DND-41 (cell line): ENCODE results near the gene GBX1.

Experiments used
- ATAC-seq: fragments of 200-7000 bp; cut with Tn5 transposase; 3 replicates; pipeline ENCODE4 v1.9.1; 2021; ENCODE audit warnings: low read depth; ENCODE audit not compliant: insufficient read depth
- DNase-seq: peaks from one replicate; pipeline ENCODE4 v3.0.0-alpha.2; 2020
- H2AFZ ChIP-seq: 2 replicates; pipeline ENCODE4 v1.6.0; 2012; ENCODE audit warnings: low read depth, low read length
- H3K27ac ChIP-seq: 2 replicates; pipeline ENCODE4 v1.5.1; 2012; ENCODE audit warnings: low read length, inconsistent platforms
- H3K27me3 ChIP-seq: fragments of 200-600 bp; sonication (generic); 2 replicates; pipeline ENCODE4 v1.6.0; 2012; ENCODE audit warnings: low read length, mild to moderate bottlenecking, inconsistent platforms; ENCODE audit not compliant: insufficient read depth, poor library complexity
- H3K36me3 ChIP-seq: 2 replicates; pipeline ENCODE4 v1.5.1; 2012; ENCODE audit warnings: low read length, inconsistent platforms; ENCODE audit not compliant: insufficient read depth
- H3K4me1 ChIP-seq: 2 replicates; pipeline ENCODE4 v1.5.1; 2012; ENCODE audit warnings: mild to moderate bottlenecking, low read length; ENCODE audit not compliant: insufficient read depth
- H3K4me2 ChIP-seq: 2 replicates; pipeline ENCODE4 v1.6.0; 2012; ENCODE audit warnings: mild to moderate bottlenecking, moderate library complexity, low read length, inconsistent platforms; ENCODE audit not compliant: insufficient read depth
- H3K4me3 ChIP-seq, 2 experiments: fragments of 200-600 bp in 1 of 2; shearing (Covaris generic) in 1 of 2; 2 replicates each; pipeline ENCODE4 v1.5.1; 2012 to 2016; ENCODE audit warnings: inconsistent platforms in 2 of 2, low read length in 2 of 2, mild to moderate bottlenecking in 2 of 2, low read depth in 1 of 2, moderate library complexity in 1 of 2
- H3K79me2 ChIP-seq: 2 replicates; pipeline ENCODE4 v1.6.0; 2012; ENCODE audit warnings: low read length, inconsistent platforms; ENCODE audit not compliant: insufficient read depth
- H3K9ac ChIP-seq: 2 replicates; pipeline ENCODE4 v1.6.0; 2012; ENCODE audit warnings: low read depth, mild to moderate bottlenecking, inconsistent platforms, low read length, moderate library complexity
- H3K9me3 ChIP-seq: 2 replicates; pipeline ENCODE4 v1.5.1; 2012; ENCODE audit warnings: low read length, moderate library complexity, mild to moderate bottlenecking, inconsistent platforms; ENCODE audit not compliant: insufficient read depth, severe bottlenecking
- H4K20me1 ChIP-seq: 2 replicates; pipeline ENCODE4 v1.6.0; 2012; ENCODE audit warnings: low read length; ENCODE audit not compliant: insufficient read depth
- EZH2 ChIP-seq: IDR thresholded peaks from 3 replicates; pipeline ENCODE4 v1.6.1; 2012; ENCODE audit warnings: borderline replicate concordance, low read depth, mild to moderate bottlenecking, moderate library complexity, low read length, inconsistent platforms; ENCODE audit not compliant: severe bottlenecking
- TF ChIP-seq, protein P1 (sequence below): IDR thresholded peaks from 2 replicates; pipeline ENCODE4 v1.5.1; 2012; ENCODE audit warnings: borderline replicate concordance, low read length, moderate library complexity, mild to moderate bottlenecking; ENCODE audit not compliant: poor library complexity, severe bottlenecking; ENCODE audit errors: extremely low read depth

Gene GBX1

DNA sequence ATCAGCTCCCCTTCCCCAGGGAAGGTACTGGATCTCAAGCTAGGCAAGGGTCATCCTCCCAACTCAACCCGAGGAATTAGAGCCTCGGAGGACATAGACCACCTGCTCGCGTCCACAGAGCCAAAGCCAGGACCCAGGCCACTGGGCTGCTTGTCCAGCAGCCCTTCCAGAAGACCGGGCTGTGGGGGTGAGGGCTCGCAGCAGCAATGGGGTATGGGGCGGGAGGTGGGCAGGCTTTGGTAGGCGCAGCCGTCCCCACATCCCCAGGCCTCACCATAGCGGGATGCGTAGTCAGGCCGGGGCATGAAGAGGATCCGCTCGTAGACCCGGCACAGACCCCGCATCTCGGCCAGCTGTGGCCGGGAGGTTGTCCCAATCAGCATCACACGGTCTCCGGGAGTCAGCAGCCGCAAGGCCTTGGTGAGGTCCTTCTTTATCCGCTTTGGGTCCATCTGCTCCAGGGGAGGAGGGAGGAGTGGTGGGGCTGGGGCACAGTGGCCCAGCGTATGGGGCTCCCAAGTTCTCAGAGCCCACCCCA is 24.6 kb upstream of the GBX1 start:
- Histone ChIP-seq H3K27ac (no peak overlapping the region), H3K9ac (no peak overlapping the region), H3K4me1 (no peaks in the 10 kb centered on the region), H3K79me2 (no peaks in the 10 kb centered on the region), H3K9me3 (no peaks in the 10 kb centered on the region), H2AFZ (no peak overlapping the region), H3K4me3 (no peak overlapping the region), H3K27me3 (peaks cover 27% of the 10 kb centered on the region), H3K36me3 (no peaks in the 10 kb centered on the region), H3K4me2 (no peak overlapping the region), H4K20me1 (no peaks in the 10 kb centered on the region)
- TF ChIP-seq, protein P1, sequence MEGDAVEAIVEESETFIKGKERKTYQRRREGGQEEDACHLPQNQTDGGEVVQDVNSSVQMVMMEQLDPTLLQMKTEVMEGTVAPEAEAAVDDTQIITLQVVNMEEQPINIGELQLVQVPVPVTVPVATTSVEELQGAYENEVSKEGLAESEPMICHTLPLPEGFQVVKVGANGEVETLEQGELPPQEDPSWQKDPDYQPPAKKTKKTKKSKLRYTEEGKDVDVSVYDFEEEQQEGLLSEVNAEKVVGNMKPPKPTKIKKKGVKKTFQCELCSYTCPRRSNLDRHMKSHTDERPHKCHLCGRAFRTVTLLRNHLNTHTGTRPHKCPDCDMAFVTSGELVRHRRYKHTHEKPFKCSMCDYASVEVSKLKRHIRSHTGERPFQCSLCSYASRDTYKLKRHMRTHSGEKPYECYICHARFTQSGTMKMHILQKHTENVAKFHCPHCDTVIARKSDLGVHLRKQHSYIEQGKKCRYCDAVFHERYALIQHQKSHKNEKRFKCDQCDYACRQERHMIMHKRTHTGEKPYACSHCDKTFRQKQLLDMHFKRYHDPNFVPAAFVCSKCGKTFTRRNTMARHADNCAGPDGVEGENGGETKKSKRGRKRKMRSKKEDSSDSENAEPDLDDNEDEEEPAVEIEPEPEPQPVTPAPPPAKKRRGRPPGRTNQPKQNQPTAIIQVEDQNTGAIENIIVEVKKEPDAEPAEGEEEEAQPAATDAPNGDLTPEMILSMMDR: no peak
- TF ChIP-seq EZH2: no peak
- no peak for ATAC-seq
- DNase-seq: no peak

DNA sequence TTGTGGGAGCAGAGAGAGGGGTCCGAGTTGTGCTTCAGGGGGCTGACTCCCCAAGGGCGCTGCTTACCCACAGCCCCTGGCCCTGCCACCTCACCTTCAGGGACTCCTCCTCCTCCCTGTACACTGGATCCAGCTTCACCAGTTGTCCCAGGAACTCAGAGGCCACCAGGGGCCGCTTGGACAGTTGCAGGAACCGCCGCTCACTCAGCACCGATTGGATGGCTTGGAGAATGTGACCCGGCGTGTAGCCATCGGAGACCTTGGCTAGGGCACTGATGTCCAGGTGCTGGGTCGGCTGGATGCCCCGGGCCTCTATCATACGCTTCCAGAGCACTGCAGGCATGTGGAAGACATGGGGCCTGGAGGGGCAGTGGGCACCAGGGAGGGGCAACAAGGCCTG is 24.1 kb upstream of the GBX1 start:
- H3K36me3 ChIP-seq: no peaks in the 10 kb centered on the region
- H3K27me3 ChIP-seq: peaks cover 22% of the 10 kb centered on the region
- H3K9me3 ChIP-seq: no peaks in the 10 kb centered on the region
- no peaks in the 10 kb centered on the region for H3K79me2 ChIP-seq
- no peak overlapping the region for H3K4me3 ChIP-seq
- TF ChIP-seq EZH2: no peak
- TF ChIP-seq, protein P1: no peak
- no peak overlapping the region for H3K4me2 ChIP-seq
- ATAC-seq (no peak), DNase-seq (no peak)
- H3K9ac ChIP-seq: no peak overlapping the region
- H4K20me1 ChIP-seq: no peaks in the 10 kb centered on the region; the same call in 1 of the 2 replicates
- no peak overlapping the region for H2AFZ ChIP-seq
- H3K4me1 ChIP-seq: no peaks in the 10 kb centered on the region
- no peak overlapping the region for H3K27ac ChIP-seq

- Histone ChIP-seq H3K79me2 (no peaks in the 10 kb centered on the region), H3K4me2 (no peak overlapping the region), H2AFZ (no peak overlapping the region), H3K27me3 (peaks cover 8% of the 10 kb centered on the region), H3K27ac (no peak overlapping the region), H3K9me3 (no peaks in the 10 kb centered on the region), H3K9ac (no peak overlapping the region), H3K4me1 (no peaks in the 10 kb centered on the region), H4K20me1 (no peaks in the 10 kb centered on the region; the same call in 1 of the 2 replicates), H3K36me3 (no peaks in the 10 kb centered on the region), H3K4me3 (no peak overlapping the region)
- no peak for TF ChIP-seq EZH2
- TF ChIP-seq, protein P1: no peak
- no peak for ATAC-seq
- DNase-seq: no peak
Observed at GRCh38 chr7:151189038-151189437, 21.5 kb upstream of the GBX1 start.

DNA sequence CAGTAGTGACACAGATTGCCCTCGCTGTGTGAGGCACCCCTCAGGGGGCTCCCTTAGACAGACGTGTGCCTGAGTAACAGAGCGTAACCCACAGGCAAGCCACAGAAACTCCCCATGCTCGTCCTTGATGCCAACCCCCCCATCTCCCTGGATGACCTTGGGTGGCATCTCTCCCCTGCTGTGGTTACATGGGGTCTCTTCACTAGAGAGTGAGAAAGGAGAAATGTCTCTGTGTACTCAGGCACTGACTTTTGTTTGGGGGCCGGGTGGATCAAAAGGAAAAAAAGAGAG is 20.7 kb upstream of the GBX1 start:
- no peaks in the 10 kb centered on the region for H3K79me2 ChIP-seq
- no peaks in the 10 kb centered on the region for H3K36me3 ChIP-seq
- TF ChIP-seq, protein P1: no peak
- no peak for TF ChIP-seq EZH2
- ATAC-seq (no peak), DNase-seq (no peak)
- H3K4me3 ChIP-seq: no peak overlapping the region
- no peaks in the 10 kb centered on the region for H3K4me1 ChIP-seq
- H3K9me3 ChIP-seq: no peaks in the 10 kb centered on the region
- no peak overlapping the region for H3K9ac ChIP-seq
- H3K4me2 ChIP-seq: no peak overlapping the region
- no peak overlapping the region for H2AFZ ChIP-seq
- no peaks in the 10 kb centered on the region; the same call in 1 of the 2 replicates for H4K20me1 ChIP-seq
- H3K27ac ChIP-seq: no peak overlapping the region
- peaks cover 8% of the 10 kb centered on the region for H3K27me3 ChIP-seq
